GM18502 (cell line): ENCODE results near the gene HOXB5.

Source experiments
- ATAC-seq: cut with Tn5 transposase; IDR thresholded peaks from one replicate; pipeline ENCODE4 v1.9.1; 2021; ENCODE audit warnings: mild to moderate bottlenecking; ENCODE audit not compliant: unreplicated experiment, poor library complexity

Gene HOXB5

GRCh38 chr17:48542698-48543106, 50.9 kb downstream of the HOXB5 start:
- no peak for ATAC-seq

- ATAC-seq: no peak
Observed at GRCh38 chr17:48542114-48542656, 51.4 kb downstream of the HOXB5 start.

GRCh38 chr17:48541577-48542113, 51.9 kb downstream of the HOXB5 start:
- ATAC-seq: no peak
